Epithelial cell of prostate (primary cell): ENCODE measurements around the gene RPP25L.

ENCODE experiments used
- DNase-seq: peaks from one replicate; pipeline ENCODE4 v3.0.0-alpha.2; 2011; ENCODE audit warnings: low read depth, low spot score
- H3K27ac ChIP-seq: fragments of 450-650 bp; 2 replicates; pipeline ENCODE4 v1.5.1; 2017; ENCODE audit warnings: mild to moderate bottlenecking

Gene RPP25L

GRCh38 chr9:34638138-34638445 is 26.2 kb upstream of the RPP25L start:
- H3K27ac ChIP-seq: peak overlapping the region; percentile 54
- DNase-seq: no peak

- no peak for DNase-seq
- peak within 1 kb of the TSS; percentile 54 for H3K27ac ChIP-seq
Observed at GRCh38 chr9:34637356-34638137, 25.6 kb upstream of the RPP25L start, which contains the start of gene SIGMAR1. Gene SIGMAR1, minus strand, starts transcription at chr9:34637787. Its CDS starts 90 bp downstream, at chr9:34637697.

DNA sequence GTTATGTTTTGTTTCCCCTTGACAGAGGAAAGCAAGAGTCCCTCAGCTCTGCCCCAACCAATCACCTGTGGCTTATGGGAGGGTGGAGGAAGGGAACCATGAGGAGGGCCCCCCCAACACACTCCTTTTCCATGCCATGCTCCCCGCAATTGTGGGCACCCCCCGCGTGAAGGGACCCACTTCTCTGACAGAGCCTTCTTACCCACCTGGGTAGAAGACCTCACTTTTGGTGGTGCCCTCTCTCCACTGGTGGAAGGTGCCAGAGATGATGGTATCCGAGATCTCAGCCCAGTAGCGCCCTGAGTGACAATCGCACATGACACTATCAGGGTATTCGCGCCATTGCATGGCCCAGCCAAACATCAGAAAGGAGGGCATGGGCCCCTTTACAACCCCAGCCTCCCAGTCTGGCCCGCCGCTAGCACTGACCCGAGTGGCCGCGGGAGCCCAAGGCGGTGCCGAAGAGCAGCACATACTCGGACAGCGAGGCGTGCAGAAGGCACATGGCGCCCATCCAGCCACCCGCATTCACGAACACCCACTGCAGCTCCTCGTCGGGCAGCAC is 25.0 kb upstream of the RPP25L start:
- DNase-seq: no peak
- H3K27ac ChIP-seq: peak overlapping the region; percentile 54

DNA sequence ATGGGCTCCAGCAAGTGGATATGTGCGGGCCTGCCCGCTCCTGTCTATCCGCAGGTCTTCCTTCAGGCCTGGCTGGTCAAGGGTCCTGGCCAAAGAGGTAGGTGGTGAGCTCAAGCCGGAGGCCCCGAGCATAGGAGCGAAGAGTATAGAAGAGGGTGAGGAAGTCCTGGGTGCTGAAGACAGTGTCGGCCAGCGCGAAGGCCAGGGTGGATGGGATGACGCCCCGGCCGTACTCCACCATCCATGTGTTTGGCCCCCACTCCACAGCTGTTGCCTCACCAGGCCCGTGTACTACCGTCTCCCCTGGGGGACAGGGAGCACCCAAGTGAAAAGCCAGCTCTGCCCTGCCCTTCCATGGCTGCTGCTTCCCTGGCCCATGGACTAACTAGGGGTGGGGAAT is 23.7 kb upstream of the RPP25L start:
- DNase-seq: no peak
- no peak overlapping the region for H3K27ac ChIP-seq

GRCh38 chr9:34634551-34635248 is 22.8 kb upstream of the RPP25L start:
- H3K27ac ChIP-seq: no peak overlapping the region
- no peak for DNase-seq

DNA sequence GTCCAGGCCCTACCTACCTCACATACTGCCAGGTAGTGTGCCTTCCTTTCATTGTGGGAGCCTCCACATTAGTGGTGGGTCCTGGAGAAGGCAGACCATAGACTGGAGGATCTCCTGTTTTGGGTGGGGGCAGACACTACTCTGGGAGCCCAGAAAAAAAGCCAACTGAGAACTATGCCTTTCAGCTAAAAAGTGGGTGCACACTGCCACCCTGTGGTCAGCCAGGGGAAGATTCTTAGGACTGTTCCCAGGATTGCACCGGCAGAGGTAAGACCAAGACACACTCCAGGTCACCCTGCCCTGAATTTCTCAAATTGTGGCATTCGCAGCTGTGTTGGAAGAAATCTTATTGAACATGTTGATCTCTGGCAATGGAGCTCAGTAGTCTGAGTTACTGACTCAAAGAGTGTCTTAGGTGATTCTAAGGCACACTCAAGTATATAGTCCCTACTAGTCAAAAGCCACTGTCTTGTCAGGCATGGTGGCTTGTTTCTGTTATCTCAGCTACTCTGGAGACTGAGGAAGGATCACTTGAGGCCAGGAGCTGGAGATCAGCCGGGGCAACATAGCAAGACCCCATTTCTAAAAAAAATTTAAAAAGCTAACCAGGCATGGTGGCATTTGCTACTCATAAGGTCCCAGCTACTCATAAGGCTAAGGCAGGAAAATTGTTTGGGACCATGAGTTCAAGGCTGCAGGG is 22.1 kb upstream of the RPP25L start:
- no peak for DNase-seq
- no peak overlapping the region for H3K27ac ChIP-seq

- DNase-seq: no peak
Observed at GRCh38 chr9:34633166-34633565, 21.3 kb upstream of the RPP25L start.

DNA sequence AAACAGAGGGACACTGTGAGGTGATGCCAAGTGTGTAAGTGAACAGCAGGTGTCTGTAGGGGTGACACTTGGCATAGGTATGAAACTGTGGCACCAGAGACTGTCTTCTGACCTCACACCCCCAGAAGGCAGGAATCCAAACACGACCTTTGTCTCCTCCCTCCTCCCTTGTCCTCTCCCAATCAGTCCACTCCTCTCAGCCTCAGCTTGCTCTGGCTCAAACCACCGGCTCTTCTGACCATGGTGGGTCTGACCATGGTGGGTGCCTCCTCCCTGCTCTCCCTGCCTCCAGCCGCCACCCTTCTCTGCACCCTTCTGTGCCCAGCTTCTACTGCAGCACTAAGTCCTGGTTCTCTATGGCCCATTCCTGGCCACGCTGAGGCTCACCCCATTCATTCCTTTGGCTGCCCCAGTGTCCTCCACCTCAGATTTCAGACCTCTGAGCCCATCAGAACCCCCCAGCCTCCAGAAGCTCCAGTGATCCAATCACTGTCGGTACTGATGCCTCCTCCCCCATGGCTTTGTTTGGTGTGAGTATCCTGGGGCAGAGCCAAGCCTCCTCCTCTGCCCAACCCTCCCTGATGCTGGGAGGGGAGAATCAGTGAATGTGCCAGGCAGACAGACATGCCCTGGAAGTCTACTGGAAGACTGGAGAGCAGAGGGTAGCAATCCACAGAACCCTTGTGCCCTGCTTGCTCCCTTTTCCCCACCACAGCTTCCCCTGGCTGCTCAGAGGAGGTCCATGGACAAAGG is 18.7 kb upstream of the RPP25L start:
- DNase-seq: no peak
- H3K27ac ChIP-seq: no peak overlapping the region

More at GRCh38 chr9:34633166-34633565, 21.3 kb upstream of the RPP25L start:
- H3K27ac ChIP-seq: no peak overlapping the region

GRCh38 chr9:34629491-34629808 is 17.6 kb upstream of the RPP25L start:
- no peak for DNase-seq
- no peak overlapping the region for H3K27ac ChIP-seq

DNA sequence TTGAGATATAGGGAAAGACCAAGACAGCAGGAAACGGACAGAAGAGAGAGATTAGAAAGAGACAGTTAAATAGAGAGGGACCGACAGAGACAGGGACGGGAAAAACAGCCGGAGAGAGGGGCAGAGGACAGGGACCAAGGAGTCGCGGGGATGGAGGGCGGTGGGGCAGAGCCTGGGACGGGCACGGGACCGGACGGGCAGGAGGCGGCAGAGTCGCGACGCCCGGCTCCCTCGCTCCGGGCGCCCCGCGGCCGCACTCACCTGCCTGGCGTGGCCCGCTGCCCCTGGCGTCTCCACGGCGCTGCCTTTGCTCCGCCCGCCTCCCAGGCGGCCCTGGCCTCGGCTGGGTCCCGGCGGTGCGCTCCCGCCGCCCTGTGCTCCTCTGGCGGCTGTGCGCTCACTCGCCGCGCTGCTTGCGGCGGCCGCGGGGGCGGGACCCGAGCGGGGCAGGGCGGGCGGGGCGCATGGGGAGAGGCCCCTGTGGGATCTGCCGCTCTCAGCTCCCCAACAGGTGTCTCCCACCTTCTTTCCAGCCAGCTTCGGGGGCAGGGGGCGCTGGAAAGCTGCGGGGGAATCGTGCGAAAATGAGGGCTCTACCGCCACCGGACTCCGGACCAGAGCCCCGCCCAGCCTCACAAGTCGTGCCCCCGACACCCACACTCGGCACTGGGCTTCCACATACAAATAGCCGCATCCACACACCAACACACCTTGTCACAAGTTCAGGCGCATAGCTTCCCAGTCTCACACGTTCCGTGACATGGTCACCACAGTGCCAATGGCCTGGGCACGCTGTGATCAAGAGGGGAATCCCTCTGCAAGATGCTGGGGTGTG is 17.0 kb upstream of the RPP25L start, which contains the start of gene ARID3C:
Gene ARID3C, minus strand, starts transcription at position 411 of the 835 bp plus-strand sequence. CDS start 1,052 bp downstream, outside the sequence.
- no peak for DNase-seq

GRCh38 chr9:34627716-34628655 is 16.1 kb upstream of the RPP25L start:
- H3K27ac ChIP-seq: no peak overlapping the region
- no peak for DNase-seq

More for the DNA sequence above, 17.0 kb upstream of the RPP25L start, which contains the start of gene ARID3C:
- no peak within 1 kb of the TSS for H3K27ac ChIP-seq

GRCh38 chr9:34625186-34625486 is 13.2 kb upstream of the RPP25L start:
- H3K27ac ChIP-seq: no peak overlapping the region

DNA sequence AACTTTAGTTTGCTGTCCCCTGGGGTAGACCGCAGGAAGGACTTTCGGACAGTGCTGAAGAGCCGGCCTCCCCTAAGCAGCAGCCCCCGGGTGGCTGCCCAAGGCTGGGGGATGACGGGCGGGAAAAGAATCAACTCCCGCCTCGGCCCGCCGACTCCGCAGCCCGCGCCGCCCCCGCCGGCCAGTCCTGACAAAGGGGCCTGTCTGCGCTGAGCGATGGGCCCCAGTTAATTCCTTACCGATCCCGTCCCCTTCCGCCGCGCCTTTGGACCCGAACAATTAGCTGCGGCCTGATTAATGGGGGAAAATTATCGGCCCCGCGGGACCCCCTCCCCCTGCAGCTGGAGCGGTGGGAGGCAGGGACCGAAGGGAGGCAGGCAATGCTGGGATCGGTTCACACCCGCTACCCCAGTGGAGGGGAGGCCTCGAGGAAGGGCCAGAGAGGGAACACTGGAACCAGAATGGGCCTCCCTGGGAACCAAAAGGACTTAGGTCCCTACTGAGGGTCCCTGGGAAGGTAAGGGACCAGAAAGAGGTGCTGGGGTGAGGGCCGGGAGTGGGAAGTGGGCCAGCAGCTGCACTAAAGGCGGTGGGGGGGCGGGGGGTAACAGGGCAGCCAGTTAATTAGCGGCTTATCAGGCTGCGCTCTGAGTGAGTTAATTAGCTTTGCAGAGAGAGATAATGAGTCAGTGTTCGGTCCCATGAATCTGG is 12.7 kb upstream of the RPP25L start:
- no peak for DNase-seq
- H3K27ac ChIP-seq: no peak overlapping the region

More at GRCh38 chr9:34625186-34625486, 13.2 kb upstream of the RPP25L start:
- no peak for DNase-seq

DNA sequence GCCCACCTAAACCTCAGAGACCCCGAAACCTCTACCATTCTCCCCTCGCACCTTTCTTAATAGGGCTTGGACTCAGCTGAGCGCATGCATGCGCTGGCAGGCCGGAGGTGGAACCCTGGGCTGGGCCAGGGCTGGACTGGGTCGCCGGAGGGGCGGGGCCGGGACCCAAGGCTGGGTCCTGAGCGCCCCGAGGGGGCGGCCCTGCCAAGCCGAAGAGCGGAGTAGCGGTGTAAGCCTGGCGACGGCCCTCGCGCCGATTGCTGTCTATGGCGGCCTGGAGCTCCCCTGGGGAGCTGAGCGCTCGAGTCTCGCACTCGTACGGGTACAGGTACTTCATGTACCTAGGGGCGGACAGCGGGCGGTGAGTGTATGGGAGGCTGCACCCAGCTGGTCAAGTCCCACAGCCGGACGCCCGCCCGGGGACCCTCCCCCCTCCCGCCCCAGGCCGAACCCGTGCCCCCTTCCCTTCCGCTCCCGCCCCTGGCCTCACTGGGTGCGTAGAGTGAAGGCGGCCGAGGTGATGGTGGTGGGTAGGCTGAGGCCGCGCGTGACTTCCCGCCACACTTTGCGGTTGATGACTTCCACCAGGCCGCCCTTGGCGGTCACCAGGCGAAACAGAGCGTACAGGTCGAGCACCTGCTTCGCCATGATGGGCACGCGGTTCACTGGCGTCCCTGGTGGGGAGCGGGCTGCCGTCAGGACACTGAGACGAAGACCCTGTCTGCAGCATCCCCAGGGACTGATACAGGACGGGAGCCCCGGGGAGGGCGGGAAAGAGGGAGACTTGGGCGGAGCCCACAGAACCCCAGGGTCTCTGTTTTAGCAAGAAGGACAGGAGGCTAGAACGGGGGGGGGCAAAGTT is 11.7 kb upstream of the RPP25L start:
- no peak for DNase-seq
- H3K27ac ChIP-seq: no peak overlapping the region

DNA sequence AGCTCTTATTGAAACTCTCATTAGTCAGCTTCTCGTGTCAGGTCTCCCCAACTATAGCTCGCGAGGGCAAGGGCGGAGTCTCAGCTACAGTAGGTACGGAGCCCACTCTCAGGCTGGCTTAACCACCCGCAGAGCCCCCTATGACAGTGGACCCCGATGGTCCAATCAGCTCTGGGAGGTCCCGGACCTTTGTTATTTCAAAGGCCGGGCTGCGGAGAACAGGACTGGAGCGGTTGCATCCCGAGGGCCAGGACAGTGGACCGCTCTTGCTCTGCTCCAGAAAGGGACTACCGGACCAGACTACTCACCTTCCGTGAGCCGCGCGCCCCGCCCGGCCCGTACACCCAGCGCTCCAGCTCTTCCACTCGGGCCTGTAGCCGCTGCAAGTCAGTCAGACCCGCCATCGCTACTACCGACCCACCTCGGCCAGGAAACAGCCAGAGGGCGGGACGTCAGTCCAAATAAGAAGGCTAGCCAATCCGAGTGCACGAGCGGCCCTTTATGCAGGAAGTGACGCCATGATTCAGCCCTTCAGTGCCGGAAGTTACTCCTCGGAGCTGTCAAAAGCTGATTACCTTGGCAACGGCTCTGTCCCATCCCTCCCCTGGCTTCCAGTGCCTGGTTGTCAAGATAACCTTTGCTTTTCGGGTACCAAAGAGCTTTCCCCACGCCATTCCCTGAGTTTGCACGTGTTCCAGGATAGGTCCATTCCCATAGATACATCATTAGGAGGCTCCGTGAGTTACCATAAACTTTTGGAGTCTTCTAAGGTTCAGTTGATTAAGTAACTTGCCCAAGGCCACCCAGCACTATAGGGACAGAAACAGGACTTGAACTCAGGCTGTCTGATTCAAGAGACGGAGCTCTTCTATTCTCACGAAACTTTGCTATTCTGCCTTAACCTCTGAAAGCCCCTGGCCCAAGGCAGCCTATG is 8.4 kb upstream of the RPP25L start, which contains the start of gene DCTN3:
Gene DCTN3, minus strand, starts transcription at position 435 of the 934 bp plus-strand sequence. Its CDS starts 31 bp downstream, at position 404.
- H3K27ac ChIP-seq: no peak within 1 kb of the TSS
- peak; percentile 60 for DNase-seq

DNA sequence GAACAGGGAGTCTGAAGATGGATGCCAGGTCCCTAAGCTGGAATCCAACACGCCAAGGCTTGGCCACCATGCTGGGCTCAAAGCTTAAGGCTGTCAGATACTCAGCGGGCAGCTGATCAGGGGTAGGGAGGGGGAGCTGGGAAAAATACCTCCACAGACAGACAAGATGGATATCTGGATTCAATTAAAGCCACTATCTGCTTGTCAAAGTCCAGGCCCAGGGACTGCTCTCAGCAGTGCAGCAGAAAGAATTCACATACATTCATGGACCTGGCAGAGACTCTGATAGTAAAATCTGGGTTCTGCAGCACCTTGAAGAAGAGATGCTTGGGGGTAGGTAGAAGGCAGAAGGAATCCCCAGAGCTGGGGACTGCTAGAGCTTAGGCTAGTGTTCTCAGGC is 3.2 kb upstream of the RPP25L start:
- DNase-seq: no peak
- H3K27ac ChIP-seq: no peak overlapping the region
